ENCODE measurements around the gene TCAF1.
A peak's percentile ranks its signal among the peaks of the same experiment; 100 is the strongest.
"Not testable (repeated sequence)": the region's sequence is repeated elsewhere in the genome, so short reads cannot be mapped to it uniquely, and the experiment has no call there.

The TCAF1 gene

GRCh38 chr7:143850682-143851081, 51.3 kb downstream of the TCAF1 start:
- no peak for DNase-seq

- no peak for DNase-seq
Measured at GRCh38 chr7:143849785-143850479, 52.0 kb downstream of the TCAF1 start.

GRCh38 chr7:143848192-143848591, 53.8 kb downstream of the TCAF1 start:
- DNase-seq, result no peak

- DNase-seq, result no peak
Measured at GRCh38 chr7:143846692-143847091, 55.3 kb downstream of the TCAF1 start.

GRCh38 chr7:143841696-143842095, 60.3 kb downstream of the TCAF1 start:
- not testable (repeated sequence) for DNase-seq

- DNase-seq, result not testable (repeated sequence)
Measured at GRCh38 chr7:143840062-143840461, 61.9 kb downstream of the TCAF1 start.

- peak; percentile 97 for DNase-seq
Measured at GRCh38 chr7:143837223-143837622, 64.8 kb downstream of the TCAF1 start.

GRCh38 chr7:143836622-143837021, 65.4 kb downstream of the TCAF1 start:
- peak; percentile 97 for DNase-seq

GRCh38 chr7:143836088-143836487, 65.9 kb downstream of the TCAF1 start:
- not testable (repeated sequence) for DNase-seq

- DNase-seq, result not testable (repeated sequence)
Measured at GRCh38 chr7:143826578-143826977, 75.4 kb downstream of the TCAF1 start.

- DNase-seq, result not testable (repeated sequence)
Measured at GRCh38 chr7:143824295-143825135, 77.5 kb downstream of the TCAF1 start.

- not testable (repeated sequence) for DNase-seq
Measured at GRCh38 chr7:143823634-143824294, 78.2 kb downstream of the TCAF1 start.

- not testable (repeated sequence) for DNase-seq
Measured at GRCh38 chr7:143821392-143822277, 80.3 kb downstream of the TCAF1 start.

- not testable (repeated sequence) for DNase-seq
Measured at GRCh38 chr7:143817873-143818272, 84.1 kb downstream of the TCAF1 start.

GRCh38 chr7:143816471-143817133, 85.4 kb downstream of the TCAF1 start:
- DNase-seq, result not testable (repeated sequence)

GRCh38 chr7:143810639-143811038, 91.3 kb downstream of the TCAF1 start:
- not testable (repeated sequence) for DNase-seq

GRCh38 chr7:143806664-143807071, 95.3 kb downstream of the TCAF1 start:
- DNase-seq, result not testable (repeated sequence)

All from activated CD4-positive, alpha-beta T cell treated with anti-CD3 and anti-CD28 coated beads, Interleukin-2, Interleukin-6, amounts not matched to agents 100 ng/mL and 50 ng/mL, durations not matched to agents 16 hours and 8 hours (primary cell).